NCI-H524 (cell line): ENCODE results near the gene NCR3LG1.

Experiments
- DNase-seq, 2 experiments: peaks; one replicate each; lab custom pipeline; 2025; lab: John Stamatoyannopoulos, UW

Gene NCR3LG1

DNA sequence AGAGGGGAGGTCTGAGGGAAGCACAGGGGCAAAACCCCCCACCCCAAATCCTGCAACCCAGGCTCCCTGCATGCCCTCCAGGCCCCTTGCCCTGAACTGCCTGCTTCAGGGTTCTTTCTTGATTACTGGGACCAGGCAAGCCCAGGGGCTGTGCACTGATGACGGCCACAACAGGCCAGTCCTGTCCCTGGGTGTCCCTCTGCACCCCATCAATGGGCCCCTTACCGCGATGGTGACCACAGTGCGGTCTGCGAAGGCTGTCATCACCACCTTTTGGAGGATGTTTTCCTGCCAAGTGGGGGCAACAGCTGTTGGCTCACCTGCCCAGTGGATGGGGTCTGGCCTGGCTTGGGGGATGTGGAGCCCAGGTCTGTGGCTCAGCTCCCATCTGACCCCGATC lies 41.9 kb downstream of the NCR3LG1 start:
- no peak for DNase-seq

DNA sequence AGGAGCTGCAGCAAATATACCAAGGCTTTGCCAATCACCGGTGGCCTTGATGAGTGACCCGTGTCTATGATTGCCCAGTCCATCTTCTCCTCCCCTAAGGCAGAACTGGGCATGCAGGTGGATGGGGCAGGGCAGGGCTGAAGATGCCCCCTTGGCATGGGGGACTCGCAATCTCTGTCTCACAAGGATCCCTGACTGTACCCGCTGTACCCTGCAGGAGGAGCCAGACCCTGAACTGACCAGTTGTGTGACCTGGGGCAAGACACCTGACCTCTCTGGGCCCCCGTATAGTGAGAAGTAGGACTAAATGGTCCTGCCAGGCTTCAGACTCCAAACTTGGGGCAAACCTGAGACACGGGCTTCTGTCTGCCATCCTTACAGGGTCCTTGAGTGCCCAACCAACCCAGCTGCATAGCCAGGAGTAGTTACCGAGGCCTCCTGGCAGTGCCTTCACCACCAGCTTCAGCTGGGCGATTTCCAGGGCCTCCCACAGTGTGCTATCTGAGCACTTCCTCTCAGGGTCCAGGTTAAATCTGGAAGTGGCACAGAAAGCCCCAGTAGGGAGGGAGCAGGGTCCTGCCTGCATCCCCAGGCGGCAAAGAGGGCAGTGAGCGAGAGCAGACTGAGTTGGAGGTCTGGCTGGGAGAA lies 43.3 kb downstream of the NCR3LG1 start:
- DNase-seq: no peak

DNA sequence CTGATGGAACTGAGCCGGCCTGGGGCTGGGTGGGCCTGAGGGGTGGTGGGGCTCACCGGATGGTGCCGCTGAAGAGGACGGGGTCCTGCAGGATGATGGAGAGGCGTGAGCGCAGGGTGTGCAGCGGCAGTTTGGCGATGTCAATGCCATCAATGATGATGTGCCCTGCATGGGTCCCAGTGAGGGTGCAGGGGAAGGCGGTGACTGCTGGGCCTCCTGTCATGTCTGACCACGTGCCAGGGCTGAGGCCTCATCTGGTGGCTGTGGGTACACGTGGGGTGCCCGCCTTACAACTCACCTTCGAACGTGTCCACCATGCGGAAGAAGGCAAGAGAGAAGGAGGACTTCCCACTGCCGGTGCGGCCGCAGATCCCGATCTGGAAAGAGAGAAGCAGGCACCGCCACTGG lies 44.0 kb downstream of the NCR3LG1 start:
- DNase-seq: no peak

DNA sequence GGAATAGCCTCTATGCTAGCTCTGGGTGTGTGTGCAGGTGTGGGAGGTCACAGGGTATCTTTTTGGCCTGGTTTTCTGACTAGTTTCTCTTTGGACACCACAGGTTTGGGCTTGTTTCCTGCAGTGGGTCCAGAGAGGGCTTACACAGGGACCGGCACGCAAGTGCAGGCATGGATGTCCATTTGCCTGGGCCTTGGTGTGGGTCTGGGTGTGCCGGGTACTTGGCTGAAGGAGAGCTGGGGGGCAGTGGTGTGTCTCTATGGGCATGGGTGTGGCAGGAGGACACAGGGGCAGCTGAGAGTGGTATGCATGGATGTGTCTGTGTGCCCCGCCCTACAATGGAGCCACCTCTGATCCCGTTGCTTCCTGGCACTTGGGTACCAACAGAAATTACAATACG lies 44.4 kb downstream of the NCR3LG1 start:
- no peak for DNase-seq

DNA sequence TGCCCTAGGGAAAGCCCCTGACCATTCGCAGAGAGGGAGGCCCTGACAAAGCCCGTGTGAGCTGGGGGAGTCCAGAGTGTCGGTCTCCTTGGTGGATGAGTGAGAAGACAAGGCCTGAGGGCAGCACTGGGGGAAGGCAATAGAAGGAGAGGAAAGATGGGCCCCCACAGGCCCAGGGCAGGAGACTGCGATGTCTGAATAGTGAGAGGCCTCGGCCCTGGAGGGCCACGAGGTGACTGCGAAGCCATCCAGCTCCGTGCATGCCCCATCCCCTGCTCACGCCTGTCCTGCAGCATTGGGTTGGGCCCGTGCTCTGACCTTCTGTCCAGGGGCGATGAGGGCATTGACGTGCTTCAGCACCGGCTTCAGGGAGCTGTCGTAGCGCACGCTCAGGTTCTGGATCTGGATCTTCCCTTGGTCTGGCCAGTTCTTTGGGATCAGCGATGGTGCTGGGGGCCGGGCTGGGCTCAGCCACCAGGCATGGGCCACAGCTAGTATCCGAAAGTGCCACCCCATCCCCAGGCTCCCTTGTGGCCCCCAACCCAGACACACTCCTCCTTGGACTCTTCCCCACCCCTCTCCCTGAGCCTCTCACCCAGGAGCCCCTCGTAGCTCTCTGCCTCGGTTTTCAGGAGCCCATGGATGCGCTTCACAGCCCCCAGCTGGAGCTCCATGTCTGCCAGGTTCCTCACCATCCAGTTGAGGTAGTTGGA lies 45.2 kb downstream of the NCR3LG1 start:
- no peak for DNase-seq

DNA sequence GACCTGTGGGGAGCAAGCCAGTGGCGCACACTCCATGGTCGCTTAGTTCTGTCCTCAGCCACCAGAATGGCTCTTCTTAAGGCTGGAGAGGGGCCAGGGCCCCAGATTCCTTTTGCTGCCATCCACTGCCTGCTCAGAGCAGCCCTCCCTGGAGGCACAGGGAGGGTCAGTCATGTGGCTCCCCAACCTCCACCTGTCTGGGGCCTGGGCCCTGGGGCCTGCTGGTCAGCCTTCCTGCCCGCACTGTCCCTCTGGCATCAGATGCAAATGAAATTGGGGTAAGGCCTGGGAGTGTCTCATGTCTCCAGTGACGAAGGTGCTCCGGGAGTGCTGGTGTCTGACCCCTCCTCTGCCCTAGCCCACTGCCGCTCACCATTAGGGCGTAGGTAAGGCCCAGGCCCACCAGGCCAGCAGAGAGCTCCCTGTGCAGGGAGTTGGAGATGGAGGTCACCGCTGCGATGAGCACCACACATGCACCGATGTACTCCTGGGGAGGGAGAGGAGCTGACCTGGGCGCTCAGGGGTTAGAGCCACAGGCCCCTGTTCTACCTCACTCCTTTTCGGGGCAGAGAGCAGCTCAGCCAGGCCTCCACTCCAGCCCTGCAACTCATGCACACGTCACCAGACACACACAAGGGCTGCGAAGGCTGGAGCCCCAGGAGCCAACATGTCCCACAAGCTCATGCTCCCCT lies 45.9 kb downstream of the NCR3LG1 start:
- DNase-seq: no peak

DNA sequence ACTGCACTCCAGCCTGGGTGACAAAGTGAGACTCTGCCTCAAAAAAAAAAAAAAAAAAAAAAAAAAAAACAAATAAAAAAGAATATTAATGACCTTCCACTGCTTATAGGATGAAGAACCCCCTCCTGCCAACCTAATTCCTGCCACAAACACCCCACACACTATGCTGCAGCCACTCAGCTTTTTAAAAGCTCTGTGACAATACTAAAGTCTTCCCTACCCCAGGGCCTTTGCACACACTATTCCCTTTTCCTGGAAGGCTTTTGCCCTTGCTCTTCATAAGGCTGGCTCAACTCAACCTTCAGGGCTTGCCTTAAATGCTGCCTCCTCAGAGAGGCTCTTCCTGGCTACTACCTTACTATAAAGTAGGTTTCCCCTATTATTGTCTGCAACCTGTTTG lies 47.6 kb downstream of the NCR3LG1 start:
- DNase-seq: no peak

DNA sequence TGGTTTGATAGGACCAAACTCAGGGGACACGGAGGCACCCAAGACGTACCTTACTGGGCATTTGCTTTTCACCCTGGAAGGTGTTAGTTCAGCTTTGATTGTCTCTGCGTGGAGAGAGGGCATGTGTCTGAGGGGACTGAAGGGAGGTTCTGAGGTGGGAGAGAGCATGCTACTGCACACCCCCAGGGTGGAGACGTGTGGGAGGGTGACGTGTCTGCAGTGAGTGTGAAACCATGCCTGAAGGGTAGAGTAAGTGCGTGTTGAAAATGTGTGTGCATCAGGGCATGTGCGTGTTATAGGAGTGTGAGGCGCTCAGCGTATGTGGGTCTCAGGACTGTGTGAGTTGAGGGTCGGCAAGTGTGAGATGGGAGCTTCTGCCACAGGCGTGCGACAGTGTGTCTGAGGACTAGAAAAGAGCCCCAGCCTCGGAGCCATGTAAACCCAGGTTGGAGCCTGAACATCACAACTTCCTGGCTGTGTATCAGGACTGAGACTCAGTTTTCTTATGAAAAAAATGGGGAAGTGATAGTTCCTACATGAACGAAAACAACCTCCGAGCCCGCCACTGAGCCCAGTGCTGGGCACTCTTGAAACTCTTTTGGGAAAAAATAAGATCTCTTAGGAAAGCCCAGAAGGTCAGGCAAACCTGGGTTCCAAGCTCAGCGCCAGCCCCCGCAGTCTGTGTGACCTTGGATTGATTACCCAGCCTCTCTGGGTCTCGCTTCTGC lies 48.6 kb downstream of the NCR3LG1 start:
- no peak for DNase-seq

DNA sequence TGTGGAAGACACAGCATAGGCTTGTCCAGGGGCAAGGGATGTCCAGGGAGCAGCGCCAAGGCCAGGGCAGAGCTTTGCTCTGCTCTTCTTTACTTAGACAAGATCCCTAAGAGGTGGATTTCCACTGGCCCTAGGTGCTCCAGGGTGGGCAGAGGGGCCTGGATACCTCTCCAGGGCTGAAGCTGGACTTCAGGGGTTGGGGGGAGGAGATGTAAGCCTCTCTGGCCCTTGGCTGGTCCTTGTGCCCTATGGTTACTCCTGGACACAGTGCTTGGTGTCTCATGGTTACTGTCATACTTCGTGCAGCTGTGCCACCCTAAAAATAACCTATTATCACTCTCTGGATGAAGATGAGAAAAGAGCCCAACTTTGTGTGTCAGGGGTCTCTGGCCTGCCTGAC lies 49.7 kb downstream of the NCR3LG1 start:
- no peak for DNase-seq

DNA sequence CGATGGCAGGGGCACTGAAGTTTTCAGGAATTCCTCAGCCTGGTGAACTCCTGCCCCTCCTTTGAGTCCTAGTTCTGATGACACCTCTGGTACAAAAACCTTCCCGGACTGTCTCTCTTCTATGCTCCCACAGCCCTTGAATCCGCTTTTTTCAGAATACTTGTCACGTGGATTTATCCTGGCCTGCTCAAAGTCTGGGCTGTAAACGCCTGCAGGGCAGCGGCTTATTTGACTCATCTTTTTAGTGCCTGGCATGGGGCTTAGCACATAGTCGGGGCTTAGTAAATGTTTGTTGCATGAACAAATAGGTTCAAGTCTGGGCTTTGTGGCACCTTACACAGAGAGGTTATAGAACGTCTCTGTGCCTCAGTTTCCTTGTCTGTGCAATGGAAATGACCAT lies 50.2 kb downstream of the NCR3LG1 start:
- DNase-seq: no peak

DNA sequence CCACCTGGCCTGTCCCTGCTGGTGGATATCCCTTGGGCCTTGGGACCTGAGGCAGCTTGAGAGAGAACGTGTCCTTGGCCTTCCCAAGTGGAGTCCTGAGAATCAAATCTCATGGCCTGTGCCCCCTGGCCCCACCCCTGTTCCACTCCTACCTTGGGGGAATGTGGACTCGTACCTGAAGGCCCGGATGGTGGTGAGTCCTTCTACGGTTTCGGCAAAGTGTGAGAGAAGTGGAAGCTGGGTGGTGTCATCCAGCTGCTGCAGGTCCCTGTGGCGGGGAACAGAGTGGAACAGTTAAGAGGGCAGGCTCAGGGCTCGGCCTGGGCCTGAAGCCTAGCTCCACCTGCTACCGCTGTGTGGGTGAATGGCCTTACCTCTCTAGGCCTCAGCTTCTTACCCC lies 50.9 kb downstream of the NCR3LG1 start:
- DNase-seq: no peak

DNA sequence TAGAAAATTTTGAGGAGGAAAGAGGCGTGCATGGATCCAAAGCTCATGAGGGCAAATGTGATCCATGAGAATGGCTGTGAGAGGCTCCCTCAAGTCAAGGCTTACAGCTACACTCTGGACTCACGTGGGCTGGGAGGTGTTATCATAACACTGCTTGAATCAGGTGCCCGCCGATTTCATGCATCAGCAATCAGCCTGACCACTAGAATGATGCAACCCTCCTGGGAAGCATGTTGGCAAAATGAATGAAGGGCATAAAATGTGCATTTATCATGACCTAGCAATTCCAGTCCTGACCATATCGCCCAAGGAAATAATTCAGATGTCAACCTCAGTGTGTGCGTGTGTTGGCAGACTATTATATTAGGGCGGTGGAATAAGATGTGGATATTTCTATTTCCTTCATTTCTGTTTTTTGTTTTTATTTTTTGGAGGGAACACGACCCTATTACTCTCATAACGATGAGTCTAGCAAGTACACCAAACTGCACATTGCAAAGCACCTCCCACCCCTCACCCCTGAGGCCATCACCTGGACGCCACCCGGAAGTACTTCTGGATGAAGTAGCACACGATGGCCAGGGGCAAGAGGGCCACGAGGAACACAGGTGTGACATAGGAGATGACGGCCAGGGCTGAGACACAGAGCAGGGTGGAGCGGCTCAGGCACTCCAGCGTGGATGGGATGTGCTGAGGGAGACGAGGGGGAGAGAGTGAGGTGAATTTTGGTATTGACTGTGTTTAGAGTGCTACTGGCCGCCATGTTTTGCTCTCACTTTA lies 52.6 kb downstream of the NCR3LG1 start:
- DNase-seq: no peak

DNA sequence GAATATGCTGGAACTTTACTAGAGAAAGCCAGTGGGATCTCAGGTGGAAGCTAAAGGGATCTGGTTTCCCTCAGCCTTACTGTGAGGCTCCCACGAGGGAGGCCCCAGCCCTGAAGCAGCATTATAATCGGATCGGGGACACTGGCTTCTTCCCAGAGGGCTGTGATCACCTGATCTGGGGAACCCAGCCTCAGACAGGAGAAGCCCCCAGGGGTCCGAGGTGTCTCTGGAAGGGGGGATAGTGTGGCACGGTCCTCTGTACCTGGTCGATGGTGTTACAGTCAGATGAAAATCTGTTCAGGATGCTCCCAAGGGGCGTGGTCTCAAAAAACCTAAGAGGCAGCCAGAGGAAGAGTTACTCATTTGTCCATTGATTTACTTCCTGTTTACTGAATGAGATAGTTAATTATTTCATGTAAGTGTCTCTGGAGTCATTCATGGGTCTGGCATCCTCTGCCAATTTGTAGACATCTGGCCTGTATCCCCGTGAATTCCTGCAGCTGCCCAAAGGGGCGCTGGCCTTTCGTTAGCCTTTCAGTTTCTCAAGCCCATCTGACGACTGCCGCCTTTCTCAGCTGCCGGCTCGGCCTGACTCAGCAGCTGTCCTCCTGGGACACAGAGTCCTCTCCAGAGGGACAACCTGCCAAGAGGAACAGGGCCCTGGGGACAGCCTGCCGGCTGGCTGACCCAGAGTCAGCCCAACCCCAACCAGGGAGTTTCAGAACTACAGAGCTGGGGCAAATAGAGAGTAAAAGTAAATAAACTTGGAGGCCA lies 53.8 kb downstream of the NCR3LG1 start:
- peak; percentile 54 to 77 for DNase-seq

DNA sequence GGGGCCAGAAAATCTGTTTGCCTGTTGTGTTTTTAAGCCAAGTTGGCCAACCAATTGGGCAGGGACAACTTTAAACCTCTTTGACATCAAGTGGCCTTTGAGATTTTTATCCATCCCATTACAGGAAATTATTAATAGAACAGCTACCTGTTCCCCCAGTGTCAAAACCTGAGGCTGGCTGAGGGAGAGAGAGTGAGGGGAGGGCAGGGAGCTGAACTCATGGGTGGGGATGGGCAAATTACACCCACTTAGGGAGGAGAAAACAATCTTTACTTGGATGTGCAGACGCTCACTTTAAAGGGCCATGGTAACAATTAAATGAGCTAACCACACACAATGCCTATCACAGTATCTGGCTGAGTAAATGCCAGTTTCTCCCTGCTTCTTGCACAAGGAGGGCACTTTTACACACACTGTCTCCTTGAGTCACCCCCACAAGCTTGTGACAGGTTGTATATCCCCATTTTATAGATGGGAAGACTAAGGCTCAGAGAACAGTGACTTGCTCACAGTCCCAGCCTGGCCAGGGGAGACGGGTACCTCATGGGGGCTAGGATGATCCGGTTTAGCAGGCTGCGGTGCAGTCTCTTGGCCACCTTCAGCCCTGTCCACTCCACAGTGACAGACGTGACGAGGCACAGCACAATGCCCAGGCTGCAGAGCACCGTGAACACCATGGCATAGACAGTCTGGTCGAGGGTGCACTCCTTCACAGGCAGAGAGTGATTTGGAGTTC lies 54.6 kb downstream of the NCR3LG1 start:
- DNase-seq: no peak

DNA sequence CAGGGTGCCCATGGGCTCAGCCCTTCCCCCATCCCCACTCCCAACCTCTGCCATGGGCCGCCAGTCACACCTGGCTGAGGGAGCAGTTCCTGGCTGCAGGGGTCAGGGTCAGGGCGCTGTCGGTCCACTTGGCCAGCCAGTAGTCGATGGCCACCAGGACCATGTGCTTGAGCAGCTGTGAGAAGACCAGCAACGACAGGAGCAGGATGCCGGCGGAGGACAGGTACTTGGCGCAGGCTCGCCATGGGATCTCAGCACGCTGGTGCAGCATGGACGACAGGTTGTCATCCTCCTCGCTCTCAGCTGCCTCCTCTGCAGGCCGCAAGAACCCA lies 55.2 kb downstream of the NCR3LG1 start:
- DNase-seq: no peak

DNA sequence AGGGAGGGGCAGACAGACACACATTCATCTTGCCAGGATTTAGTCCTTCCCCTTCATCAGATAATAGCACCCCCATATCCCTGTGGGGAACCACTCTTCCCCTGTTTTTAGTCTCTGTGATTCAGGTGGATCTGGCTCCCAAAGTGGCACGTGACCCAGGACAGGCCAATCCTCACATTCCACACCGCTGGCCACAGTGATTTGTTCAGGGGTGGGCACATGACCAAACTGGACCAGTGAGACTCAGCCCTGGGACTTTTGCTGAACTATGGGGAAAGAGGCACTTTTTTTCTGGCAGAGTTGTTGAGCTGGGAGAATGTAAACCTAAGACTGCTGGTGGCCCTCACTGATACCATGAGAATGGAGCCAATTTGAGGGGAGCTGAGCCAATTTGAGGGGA lies 56.0 kb downstream of the NCR3LG1 start:
- no peak for DNase-seq

DNA sequence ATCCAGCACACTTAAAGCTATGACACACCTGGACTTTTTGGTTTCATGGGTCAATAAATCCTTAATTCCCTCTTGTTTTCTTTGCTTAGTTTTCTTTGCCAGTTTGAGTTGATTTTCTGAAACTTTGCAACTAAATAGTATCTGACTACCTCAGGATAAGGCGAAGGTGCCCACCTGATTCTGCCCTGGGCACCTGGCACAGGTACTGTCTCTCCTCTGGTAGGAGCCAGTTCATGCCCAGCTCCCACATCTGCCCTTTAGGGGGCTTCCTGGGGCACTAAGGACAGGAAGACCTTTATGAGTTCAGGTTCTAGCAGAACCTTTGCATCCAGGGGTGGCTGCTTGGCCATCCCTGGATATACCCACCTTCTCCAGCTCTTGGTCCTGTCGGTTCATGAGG lies 56.4 kb downstream of the NCR3LG1 start:
- DNase-seq: no peak

DNA sequence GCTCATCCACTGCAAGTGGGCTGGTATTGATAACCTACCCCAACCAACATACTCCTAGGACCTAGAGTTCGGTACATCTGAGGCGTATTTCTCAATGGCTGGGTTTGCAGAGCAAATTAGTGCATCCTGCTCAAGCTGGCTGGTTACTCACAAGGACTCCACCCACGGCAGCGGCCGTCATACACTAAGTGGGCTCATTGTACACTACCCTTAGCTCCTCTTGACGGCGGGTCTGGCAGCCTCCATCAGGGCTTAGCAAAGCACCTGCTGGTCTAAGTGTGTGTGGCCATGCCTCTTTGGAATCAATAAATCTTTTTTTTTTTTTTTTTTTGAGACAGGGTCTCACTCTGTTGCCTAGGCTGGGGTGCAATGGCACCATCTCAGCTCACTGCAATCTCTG lies 57.0 kb downstream of the NCR3LG1 start:
- no peak for DNase-seq

DNA sequence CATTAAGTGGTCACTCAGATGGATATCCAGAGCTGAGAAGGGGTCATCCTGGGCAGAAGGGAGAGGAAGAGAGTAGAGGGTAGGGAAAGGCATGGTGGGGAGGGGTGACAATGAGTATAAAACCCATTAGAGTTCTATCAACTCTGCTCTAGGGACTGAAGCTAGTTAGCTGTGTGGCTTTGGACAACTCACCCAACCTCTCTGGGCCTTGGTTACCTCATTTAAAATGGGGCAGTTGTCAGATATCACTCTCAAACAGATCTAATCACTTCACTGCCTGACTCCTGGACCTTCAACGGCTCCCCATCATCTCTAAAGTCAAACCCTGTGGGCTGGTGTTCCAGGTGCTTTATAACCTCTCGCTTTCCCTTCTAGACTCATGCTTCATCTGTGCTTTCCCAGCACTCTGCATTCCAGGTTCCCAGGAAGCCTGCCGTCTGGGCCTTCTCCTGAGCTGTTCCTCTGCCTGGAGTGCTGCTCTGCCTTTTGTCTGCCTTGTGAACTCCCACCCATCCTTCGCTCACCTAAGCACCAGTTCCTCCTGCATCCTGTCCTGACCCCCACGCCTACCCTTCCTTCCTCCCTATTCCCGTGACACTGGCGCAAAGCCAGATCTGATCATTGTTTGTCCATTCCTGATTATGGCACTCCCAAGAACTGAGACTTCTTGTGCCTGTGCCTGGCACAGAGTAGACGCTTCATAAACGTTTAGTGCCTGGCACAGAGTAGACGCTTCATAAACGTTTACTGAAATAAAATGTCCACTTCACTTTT lies 59.2 kb downstream of the NCR3LG1 start:
- DNase-seq: no peak

DNA sequence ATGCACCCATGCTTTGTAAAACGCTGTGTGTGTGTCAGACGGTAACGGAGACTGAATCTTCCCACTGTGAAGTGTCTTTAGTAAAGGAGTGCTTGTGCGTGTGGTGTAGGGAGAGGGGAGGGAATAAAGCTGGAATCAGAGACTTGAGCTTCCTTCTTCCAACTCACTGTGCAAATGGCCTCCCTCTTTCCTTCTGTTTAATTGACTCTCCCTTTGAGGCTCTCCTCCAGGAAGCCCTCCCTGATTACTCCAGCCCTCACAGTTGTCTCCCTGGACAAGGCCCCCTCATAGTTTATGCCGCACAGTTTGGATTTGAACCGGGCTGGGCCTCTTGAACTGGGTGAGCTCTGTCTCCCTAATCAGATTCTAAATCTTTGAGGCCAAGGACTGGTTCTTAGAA lies 59.8 kb downstream of the NCR3LG1 start:
- DNase-seq: no peak
